HepG2 (cell line): Measurements from ENCODE around the gene CDX2. TPM values are rescaled to one million over a fixed set of nuclear protein-coding genes. Genes with fewer than 3 reads are reported as not detected.

Experiments used
- CBX2 ChIP-seq, 2 experiments: fragments of 200-600 bp in 1 of 2; sonication (generic); formaldehyde crosslinking in 1 of 2; IDR thresholded peaks; 2 replicates each; pipeline versions ENCODE4 v1.7.0 to v1.8.1; 2018 to 2022; ENCODE audit warnings: low read depth in 2 of 2, low read length in 1 of 2, mild to moderate bottlenecking in 1 of 2, missing genetic modification reagents in 1 of 2
- FOXM1 ChIP-seq: sonication (generic); formaldehyde crosslinking; IDR thresholded peaks from 2 replicates; pipeline ENCODE4 v1.5.0; 2020; ENCODE audit warnings: missing genetic modification reagents
- KDM2A ChIP-seq: sonication (generic); formaldehyde crosslinking; IDR thresholded peaks from 2 replicates; pipeline ENCODE4 v1.4.0; 2020; ENCODE audit warnings: low read depth, missing genetic modification reagents, borderline replicate concordance
- MED1 ChIP-seq: sonication (generic); formaldehyde crosslinking; IDR thresholded peaks from 2 replicates; pipeline ENCODE4 v1.4.0; 2020; ENCODE audit warnings: missing genetic modification reagents
- MTF1 ChIP-seq: sonication (generic); formaldehyde crosslinking; IDR thresholded peaks from 2 replicates; pipeline ENCODE4 v1.5.0; 2020; ENCODE audit warnings: missing genetic modification reagents
- NR2F6 ChIP-seq, 2 experiments: IDR thresholded peaks; 2 replicates each; pipeline ENCODE4 v1.6.1; 2016; ENCODE audit warnings: antibody characterized with exemption in 1 of 2, mild to moderate bottlenecking in 1 of 2
- RORA ChIP-seq: sonication (generic); formaldehyde crosslinking; IDR thresholded peaks from 2 replicates; pipeline ENCODE4 v1.5.0; 2020; ENCODE audit warnings: mild to moderate bottlenecking, missing genetic modification reagents, moderate library complexity
- RXRB ChIP-seq: IDR thresholded peaks from 2 replicates; pipeline ENCODE4 v1.6.1; 2016; ENCODE audit warnings: borderline replicate concordance, missing genetic modification reagents, missing compliant biosample characterization
- SETDB1 ChIP-seq: sonication (generic); formaldehyde crosslinking; IDR thresholded peaks from 2 replicates; pipeline ENCODE4 v1.5.1; 2020; ENCODE audit warnings: missing genetic modification reagents, mild to moderate bottlenecking, borderline replicate concordance
- SMAD1 ChIP-seq: sonication (generic); formaldehyde crosslinking; IDR thresholded peaks from 2 replicates; pipeline ENCODE4 v1.4.0; 2020; ENCODE audit warnings: missing genetic modification reagents, low read depth, mild to moderate bottlenecking, borderline replicate concordance
- SOX13 ChIP-seq, 3 experiments: fragments of 450-650 bp in 1 of 3; sonication (generic) in 1 of 3; formaldehyde crosslinking in 1 of 3; IDR thresholded peaks in 2 of 3; conservative IDR thresholded peaks in 1 of 3; 2 replicates each; pipeline versions ENCODE4 v1.5.0 to v1.6.1; 2016 to 2020; ENCODE audit warnings: antibody characterized with exemption in 1 of 3, mild to moderate bottlenecking in 1 of 3, missing compliant biosample characterization in 1 of 3, missing genetic modification reagents in 1 of 3, moderate library complexity in 1 of 3
- SP140L ChIP-seq: sonication (generic); formaldehyde crosslinking; IDR thresholded peaks from 2 replicates; pipeline ENCODE4 v1.4.0; 2020; ENCODE audit warnings: missing genetic modification reagents, borderline replicate concordance
- WIZ ChIP-seq: sonication (generic); formaldehyde crosslinking; IDR thresholded peaks from 2 replicates; pipeline ENCODE4 v1.5.1; 2020; ENCODE audit warnings: mild to moderate bottlenecking, missing genetic modification reagents
- XBP1 ChIP-seq: sonication (generic); formaldehyde crosslinking; IDR thresholded peaks from 2 replicates; pipeline ENCODE4 v1.5.0; 2020; ENCODE audit warnings: missing genetic modification reagents
- ZBTB3 ChIP-seq: sonication (generic); formaldehyde crosslinking; IDR thresholded peaks from 2 replicates; pipeline ENCODE4 v1.4.0; 2020; ENCODE audit warnings: low read depth, mild to moderate bottlenecking, moderate library complexity, missing genetic modification reagents, borderline replicate concordance
- ZFYVE20 ChIP-seq: sonication (generic); formaldehyde crosslinking; IDR thresholded peaks from 2 replicates; pipeline ENCODE4 v1.8.0; 2023; ENCODE audit warnings: low read depth, mild to moderate bottlenecking, moderate library complexity, missing genetic modification reagents, borderline replicate concordance
- ZNF264 ChIP-seq: sonication (generic); formaldehyde crosslinking; IDR thresholded peaks from 2 replicates; pipeline ENCODE4 v1.4.0; 2020; ENCODE audit warnings: missing genetic modification reagents
- ZNF577 ChIP-seq: sonication (generic); formaldehyde crosslinking; IDR thresholded peaks from 2 replicates; pipeline ENCODE4 v1.4.0; 2020; ENCODE audit warnings: mild to moderate bottlenecking, low read depth, missing genetic modification reagents, borderline replicate concordance
- polyA plus RNA-seq, 8 experiments: library from polyadenylated mRNA; depleted of rRNA in 3 of 8; stranded (reverse) in 7 of 8; unstranded in 1 of 8; fragments of >200 nt; fragmentation: Illumina TruSeq in 4 of 8; extraction: Trizol in 4 of 8; gene quantifications; 2 replicates each; pipeline versions ENCODE4 v1.2.1 to v1.2.3, GENCODE V29; 2011 to 2016; ENCODE audit warnings: low read depth in 4 of 8, missing spikeins in 1 of 8, mixed read lengths in 1 of 8; ENCODE audit not compliant: insufficient read depth in 1 of 8
- total RNA-seq, 5 experiments: library from RNA; depleted of rRNA; stranded (reverse); fragments of >200 nt; fragmentation: Illumina TruSeq; extraction: Trizol; gene quantifications; 2 replicates each; pipeline ENCODE4 v1.2.3, GENCODE V29; 2016; ENCODE audit warnings: low read depth in 1 of 5
- TF ChIP-seq, protein P1 (sequence below): IDR thresholded peaks from 2 replicates; pipeline ENCODE4 v1.6.1; 2016; ENCODE audit warnings: mild to moderate bottlenecking
- TF ChIP-seq, protein P2 (sequence below): sonication (generic); formaldehyde crosslinking; conservative IDR thresholded peaks from 2 replicates; pipeline ENCODE4 v1.4.0; 2020; ENCODE audit warnings: missing genetic modification reagents
- TF ChIP-seq, protein P3 (sequence below): sonication (generic); formaldehyde crosslinking; IDR thresholded peaks from 2 replicates; pipeline ENCODE4 v1.4.0; 2020; ENCODE audit warnings: missing genetic modification reagents, borderline replicate concordance
- TF ChIP-seq, protein P4 (sequence below): sonication (generic); formaldehyde crosslinking; IDR thresholded peaks from 2 replicates; pipeline ENCODE4 v1.5.0; 2020; ENCODE audit warnings: mild to moderate bottlenecking, low read depth, missing genetic modification reagents, borderline replicate concordance

CDX2 gene
- total and polyA plus RNA-seq, 2 of the 13 experiments (the other 11 are each of a cell fraction or from before 2014, with no cell fraction given), result 0.04 TPM; not detected in 1

DNA sequence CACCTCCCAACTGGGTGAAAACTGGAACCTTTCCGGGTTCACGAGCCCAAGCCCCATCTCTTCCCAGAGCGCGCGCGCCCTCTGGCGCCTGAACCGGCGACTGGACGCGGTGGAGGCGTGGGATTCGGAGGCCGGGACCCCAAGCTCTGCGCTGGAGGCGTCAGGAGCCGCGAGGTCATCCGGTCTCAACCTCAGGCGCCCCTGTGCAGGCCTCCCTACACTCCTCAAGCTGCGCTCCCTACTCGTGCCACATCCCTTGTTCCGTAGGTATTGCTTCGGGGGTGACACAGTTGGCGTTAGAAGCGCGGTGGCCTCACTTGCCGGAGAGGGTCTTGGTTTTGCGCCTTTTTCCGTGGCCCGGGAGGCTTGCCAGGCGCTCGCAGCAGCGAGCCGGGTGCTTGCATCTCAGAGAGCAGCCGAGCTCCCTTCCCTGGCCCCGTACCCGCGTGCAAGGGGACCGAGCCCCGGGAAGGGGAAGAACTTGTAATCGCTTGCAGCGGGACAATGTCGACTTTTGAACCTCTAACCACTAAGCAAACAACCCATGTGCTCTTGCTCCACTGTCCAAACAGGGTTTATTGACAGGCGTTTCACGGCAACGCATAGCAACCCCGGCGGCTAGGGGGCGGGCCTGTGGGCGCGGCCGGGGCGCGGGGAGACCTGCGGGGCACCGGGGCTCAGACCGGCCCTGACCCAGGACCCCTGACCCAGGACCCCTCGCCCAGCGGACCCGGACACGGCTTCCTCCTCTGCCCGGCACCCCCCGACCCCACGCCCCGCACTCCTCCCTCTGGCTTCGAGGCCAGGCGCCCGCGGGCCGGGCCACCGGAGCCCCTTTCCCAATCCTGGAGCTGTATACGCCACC lies 8.5 kb downstream of the CDX2 start (continued):
- no peak for TF ChIP-seq SP140L
- TF ChIP-seq, protein P1, sequence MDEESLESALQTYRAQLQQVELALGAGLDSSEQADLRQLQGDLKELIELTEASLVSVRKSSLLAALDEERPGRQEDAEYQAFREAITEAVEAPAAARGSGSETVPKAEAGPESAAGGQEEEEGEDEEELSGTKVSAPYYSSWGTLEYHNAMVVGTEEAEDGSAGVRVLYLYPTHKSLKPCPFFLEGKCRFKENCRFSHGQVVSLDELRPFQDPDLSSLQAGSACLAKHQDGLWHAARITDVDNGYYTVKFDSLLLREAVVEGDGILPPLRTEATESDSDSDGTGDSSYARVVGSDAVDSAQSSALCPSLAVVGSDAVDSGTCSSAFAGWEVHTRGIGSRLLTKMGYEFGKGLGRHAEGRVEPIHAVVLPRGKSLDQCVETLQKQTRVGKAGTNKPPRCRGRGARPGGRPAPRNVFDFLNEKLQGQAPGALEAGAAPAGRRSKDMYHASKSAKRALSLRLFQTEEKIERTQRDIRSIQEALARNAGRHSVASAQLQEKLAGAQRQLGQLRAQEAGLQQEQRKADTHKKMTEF (CRISPR knock-in tag), result peak; percentile 93
- TF ChIP-seq, protein P2, sequence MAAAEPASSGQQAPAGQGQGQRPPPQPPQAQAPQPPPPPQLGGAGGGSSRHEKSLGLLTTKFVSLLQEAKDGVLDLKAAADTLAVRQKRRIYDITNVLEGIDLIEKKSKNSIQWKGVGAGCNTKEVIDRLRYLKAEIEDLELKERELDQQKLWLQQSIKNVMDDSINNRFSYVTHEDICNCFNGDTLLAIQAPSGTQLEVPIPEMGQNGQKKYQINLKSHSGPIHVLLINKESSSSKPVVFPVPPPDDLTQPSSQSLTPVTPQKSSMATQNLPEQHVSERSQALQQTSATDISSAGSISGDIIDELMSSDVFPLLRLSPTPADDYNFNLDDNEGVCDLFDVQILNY (CRISPR knock-in tag), result no peak
- 0 out of 2 replicates have a peak, but pooled peaks have one; percentile 6 for TF ChIP-seq CBX2 (IDR thresholded peaks at IDR 0.05; ENCODE audit: low read depth, low read length)
- 0 out of 2 replicates have a peak, but pooled peaks have one; percentile 35 for TF ChIP-seq CBX2 (CRISPR knock-in tag; IDR thresholded peaks at IDR 0.05; ENCODE audit: low read depth)
- no peak for TF ChIP-seq RORA
- TF ChIP-seq MTF1 (CRISPR knock-in tag), result no peak; the same call in 1 of the 2 replicates
- TF ChIP-seq WIZ (CRISPR knock-in tag), result no peak; the same call in none of the 2 replicates
- peak; percentile 80 for TF ChIP-seq NR2F6 (IDR thresholded peaks at IDR 0.05)
- peak; percentile 91 for TF ChIP-seq NR2F6 (CRISPR knock-in tag; IDR thresholded peaks at IDR 0.05)
- no peak for TF ChIP-seq SMAD1 (CRISPR knock-in tag)
- no peak for TF ChIP-seq SETDB1 (CRISPR knock-in tag)
- TF ChIP-seq, protein P3, sequence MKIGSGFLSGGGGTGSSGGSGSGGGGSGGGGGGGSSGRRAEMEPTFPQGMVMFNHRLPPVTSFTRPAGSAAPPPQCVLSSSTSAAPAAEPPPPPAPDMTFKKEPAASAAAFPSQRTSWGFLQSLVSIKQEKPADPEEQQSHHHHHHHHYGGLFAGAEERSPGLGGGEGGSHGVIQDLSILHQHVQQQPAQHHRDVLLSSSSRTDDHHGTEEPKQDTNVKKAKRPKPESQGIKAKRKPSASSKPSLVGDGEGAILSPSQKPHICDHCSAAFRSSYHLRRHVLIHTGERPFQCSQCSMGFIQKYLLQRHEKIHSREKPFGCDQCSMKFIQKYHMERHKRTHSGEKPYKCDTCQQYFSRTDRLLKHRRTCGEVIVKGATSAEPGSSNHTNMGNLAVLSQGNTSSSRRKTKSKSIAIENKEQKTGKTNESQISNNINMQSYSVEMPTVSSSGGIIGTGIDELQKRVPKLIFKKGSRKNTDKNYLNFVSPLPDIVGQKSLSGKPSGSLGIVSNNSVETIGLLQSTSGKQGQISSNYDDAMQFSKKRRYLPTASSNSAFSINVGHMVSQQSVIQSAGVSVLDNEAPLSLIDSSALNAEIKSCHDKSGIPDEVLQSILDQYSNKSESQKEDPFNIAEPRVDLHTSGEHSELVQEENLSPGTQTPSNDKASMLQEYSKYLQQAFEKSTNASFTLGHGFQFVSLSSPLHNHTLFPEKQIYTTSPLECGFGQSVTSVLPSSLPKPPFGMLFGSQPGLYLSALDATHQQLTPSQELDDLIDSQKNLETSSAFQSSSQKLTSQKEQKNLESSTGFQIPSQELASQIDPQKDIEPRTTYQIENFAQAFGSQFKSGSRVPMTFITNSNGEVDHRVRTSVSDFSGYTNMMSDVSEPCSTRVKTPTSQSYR, result peak; percentile 65; the same call in 1 of the 2 replicates
- TF ChIP-seq ZFYVE20 (CRISPR knock-in tag), result peak; percentile 63; the same call in 1 of the 2 replicates
- 0 out of 2 replicates have a peak, but pooled peaks have one; percentile 30 for TF ChIP-seq ZBTB3 (CRISPR knock-in tag)
- TF ChIP-seq ZNF577 (CRISPR knock-in tag), result no peak
- no peak for TF ChIP-seq FOXM1 (CRISPR knock-in tag)
- TF ChIP-seq SOX13 (IDR thresholded peaks at IDR 0.05), result peak; percentile 87
- peak in 1 of 2 experiments; percentile 96; a peak in 2 of 4 replicates for TF ChIP-seq SOX13 (CRISPR knock-in tag; conservative IDR thresholded peaks at IDR 0.05 in 1 of 2, IDR thresholded peaks at IDR 0.05 in 1 of 2)
- TF ChIP-seq XBP1 (CRISPR knock-in tag), result no peak
- TF ChIP-seq MED1 (CRISPR knock-in tag), result peak; percentile 82
- TF ChIP-seq ZNF264 (CRISPR knock-in tag), result no peak
- TF ChIP-seq, protein P4, sequence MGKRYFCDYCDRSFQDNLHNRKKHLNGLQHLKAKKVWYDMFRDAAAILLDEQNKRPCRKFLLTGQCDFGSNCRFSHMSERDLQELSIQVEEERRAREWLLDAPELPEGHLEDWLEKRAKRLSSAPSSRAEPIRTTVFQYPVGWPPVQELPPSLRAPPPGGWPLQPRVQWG (CRISPR knock-in tag), result no peak
- TF ChIP-seq RXRB (CRISPR knock-in tag), result peak; percentile 78
- peak; percentile 77 for TF ChIP-seq KDM2A (CRISPR knock-in tag)
